ENCODE measurements around the gene GDA.

DNA sequence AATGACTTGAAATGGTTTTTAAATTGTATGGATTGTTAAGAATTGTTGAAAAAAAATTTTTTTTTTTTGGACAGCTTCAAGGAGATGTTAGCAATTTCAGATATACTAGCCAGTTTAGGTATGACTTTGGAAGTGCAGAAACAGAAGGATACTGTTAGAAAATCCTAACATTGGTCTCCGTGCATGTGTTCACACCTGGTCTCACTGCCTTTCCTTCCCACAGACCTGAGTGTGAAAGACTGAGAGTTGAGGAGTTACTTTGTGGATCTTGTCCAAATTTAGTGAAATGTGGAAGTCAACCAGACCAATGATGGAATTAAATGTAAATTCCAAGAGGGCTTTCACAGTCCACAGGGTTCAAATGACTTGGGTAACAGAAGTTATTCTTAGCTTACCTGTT is 102.3 kb downstream of the GDA start:
- TF ChIP-seq, protein P1, sequence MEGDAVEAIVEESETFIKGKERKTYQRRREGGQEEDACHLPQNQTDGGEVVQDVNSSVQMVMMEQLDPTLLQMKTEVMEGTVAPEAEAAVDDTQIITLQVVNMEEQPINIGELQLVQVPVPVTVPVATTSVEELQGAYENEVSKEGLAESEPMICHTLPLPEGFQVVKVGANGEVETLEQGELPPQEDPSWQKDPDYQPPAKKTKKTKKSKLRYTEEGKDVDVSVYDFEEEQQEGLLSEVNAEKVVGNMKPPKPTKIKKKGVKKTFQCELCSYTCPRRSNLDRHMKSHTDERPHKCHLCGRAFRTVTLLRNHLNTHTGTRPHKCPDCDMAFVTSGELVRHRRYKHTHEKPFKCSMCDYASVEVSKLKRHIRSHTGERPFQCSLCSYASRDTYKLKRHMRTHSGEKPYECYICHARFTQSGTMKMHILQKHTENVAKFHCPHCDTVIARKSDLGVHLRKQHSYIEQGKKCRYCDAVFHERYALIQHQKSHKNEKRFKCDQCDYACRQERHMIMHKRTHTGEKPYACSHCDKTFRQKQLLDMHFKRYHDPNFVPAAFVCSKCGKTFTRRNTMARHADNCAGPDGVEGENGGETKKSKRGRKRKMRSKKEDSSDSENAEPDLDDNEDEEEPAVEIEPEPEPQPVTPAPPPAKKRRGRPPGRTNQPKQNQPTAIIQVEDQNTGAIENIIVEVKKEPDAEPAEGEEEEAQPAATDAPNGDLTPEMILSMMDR (IDR thresholded peaks at IDR 0.05): no peak
- TF ChIP-seq POLR2A (IDR thresholded peaks at IDR 0.05): no peak

Data from right lobe of liver (tissue), 4 donors.